Liver (tissue), 9 donors: ENCODE measurements around the gene CLIC6. TPM values are rescaled to one million over a fixed set of nuclear protein-coding genes. Genes with fewer than 3 reads are reported as not detected.

ENCODE experiments used
- DNase-seq: peaks from one replicate; pipeline ENCODE4 v3.0.0-alpha.2; 2017; ENCODE audit warnings: low spot score
- H3K27ac ChIP-seq, 2 donors: one replicate each; pipeline ENCODE4 v1.7.0; 2013; ENCODE audit warnings: inconsistent platforms in 2 of 2, low read length in 2 of 2, control low read depth in 1 of 2, low read depth in 1 of 2, mild to moderate bottlenecking in 1 of 2
- H3K27me3 ChIP-seq, 4 donors: one replicate each; pipeline versions ENCODE4 v1.6.1 to v1.7.0; 2013; ENCODE audit warnings: low read length in 3 of 4, inconsistent platforms in 1 of 4, mild to moderate bottlenecking in 1 of 4, moderate library complexity in 1 of 4; ENCODE audit not compliant: control insufficient read depth in 4 of 4, insufficient read depth in 4 of 4
- H3K36me3 ChIP-seq, 4 donors: one replicate each; pipeline versions ENCODE4 v1.6.1 to v1.7.0; 2013; ENCODE audit warnings: low read length in 3 of 4, mild to moderate bottlenecking in 3 of 4, low read depth in 1 of 4, moderate library complexity in 1 of 4; ENCODE audit not compliant: control insufficient read depth in 4 of 4, insufficient read depth in 3 of 4
- H3K4me1 ChIP-seq, 4 donors: one replicate each; pipeline versions ENCODE4 v1.6.1 to v1.7.0; 2013; ENCODE audit warnings: low read length in 3 of 4, mild to moderate bottlenecking in 3 of 4, moderate library complexity in 1 of 4; ENCODE audit not compliant: control insufficient read depth in 4 of 4, insufficient read depth in 4 of 4
- H3K4me3 ChIP-seq, 3 donors: one replicate each; pipeline versions ENCODE4 v1.6.1 to v1.7.0; 2013; ENCODE audit warnings: low read length in 3 of 3, control low read depth in 1 of 3, low read depth in 1 of 3, mild to moderate bottlenecking in 1 of 3
- H3K9ac ChIP-seq, 2 donors: one replicate each; pipeline ENCODE4 v1.7.0; 2013; ENCODE audit warnings: low read length in 2 of 2, mild to moderate bottlenecking in 2 of 2, moderate library complexity in 2 of 2, control low read depth in 1 of 2, low read depth in 1 of 2
- H3K9me3 ChIP-seq, 4 donors: one replicate each; pipeline versions ENCODE4 v1.6.1 to v1.7.0; 2013; ENCODE audit warnings: low read length in 3 of 4; ENCODE audit not compliant: control insufficient read depth in 4 of 4
- ATF3 ChIP-seq: IDR thresholded peaks from 2 replicates; pipeline ENCODE4 v1.6.1; 2016; ENCODE audit warnings: antibody characterized with exemption
- CTCF ChIP-seq: fragments of 150-350 bp; IDR thresholded peaks from 2 replicates; pipeline ENCODE4 v1.5.1; 2017; ENCODE audit warnings: improper control_type of control experiment, low read depth, low read length; ENCODE audit not compliant: missing input control
- EGR1 ChIP-seq, 2 donors: IDR thresholded peaks; 2 replicates each; pipeline ENCODE4 v1.6.1; 2016 to 2018; ENCODE audit warnings: antibody characterized with exemption in 2 of 2, low read depth in 2 of 2
- FOXA1 ChIP-seq: IDR thresholded peaks from 2 replicates; pipeline ENCODE4 v1.6.1; 2016; ENCODE audit warnings: antibody characterized with exemption
- FOXA2 ChIP-seq: IDR thresholded peaks from 2 replicates; pipeline ENCODE4 v1.6.1; 2016; ENCODE audit warnings: antibody characterized with exemption
- GABPA ChIP-seq, 2 donors: IDR thresholded peaks in 1 of 2; conservative IDR thresholded peaks in 1 of 2; 2 replicates each; pipeline ENCODE4 v1.6.1; 2016; ENCODE audit warnings: antibody characterized with exemption in 2 of 2, mild to moderate bottlenecking in 1 of 2, moderate library complexity in 1 of 2
- NR2F2 ChIP-seq: IDR thresholded peaks from 2 replicates; pipeline ENCODE4 v1.6.1; 2016; ENCODE audit warnings: antibody characterized with exemption
- RAD21 ChIP-seq, 2 donors: IDR thresholded peaks; 2 replicates each; pipeline ENCODE4 v1.6.1; 2016; ENCODE audit warnings: antibody characterized with exemption in 2 of 2, mild to moderate bottlenecking in 2 of 2
- REST ChIP-seq: IDR thresholded peaks from 2 replicates; pipeline ENCODE4 v1.6.1; 2016; ENCODE audit warnings: antibody characterized with exemption, mild to moderate bottlenecking
- RXRA ChIP-seq, 2 donors: IDR thresholded peaks; 2 replicates each; pipeline ENCODE4 v1.6.1; 2017 to 2018; ENCODE audit warnings: antibody characterized with exemption in 2 of 2, mild to moderate bottlenecking in 1 of 2
- SP1 ChIP-seq: IDR thresholded peaks from 2 replicates; pipeline ENCODE4 v1.6.1; 2018; ENCODE audit warnings: antibody characterized with exemption, mild to moderate bottlenecking
- TAF1 ChIP-seq: conservative IDR thresholded peaks from 2 replicates; pipeline ENCODE4 v1.6.1; 2016; ENCODE audit warnings: antibody characterized with exemption, mild to moderate bottlenecking
- YY1 ChIP-seq: IDR thresholded peaks from 2 replicates; pipeline ENCODE4 v1.6.1; 2016; ENCODE audit warnings: antibody characterized with exemption, mild to moderate bottlenecking
- WGBS: extraction: QIAGEN DNeasy Blood & Tissue Kit; methylation state at CpG from one replicate; pipeline ENCODE4 v1.1.7; 2013; 5-methylcytosine and 5-hydroxymethylcytosine counted together
- polyA plus RNA-seq, 2 donors: library from polyadenylated mRNA; stranded (reverse) in 1 of 2; unstranded in 1 of 2; fragments of 200-250 nt in 1 of 2; fragments of >200 nt in 1 of 2; fragmentation: Nextera tagmentation in 1 of 2; extraction: Ambion mirVana in 1 of 2; gene quantifications; one replicate each; pipeline versions ENCODE4 v1.2.1 to v1.2.3, GENCODE V29; 2013 to 2015
- total RNA-seq, 2 donors: library from RNA; depleted of rRNA; stranded (reverse); fragments of >200 nt; gene quantifications; one replicate each; pipeline ENCODE4 v1.2.3, GENCODE V29; 2014
- TF ChIP-seq, protein P1 (sequence below): IDR thresholded peaks from 2 replicates; pipeline ENCODE4 v1.6.1; 2016; ENCODE audit warnings: antibody characterized with exemption
- donor health status: healthy.
- donor health status: healthy.
- donor health status: healthy.
- donor health status: healthy.
- donor health status: healthy.

CLIC6 gene
- total and polyA plus RNA-seq, 4 donors: 0.05 to 0.59 (median 0.23) TPM

DNA sequence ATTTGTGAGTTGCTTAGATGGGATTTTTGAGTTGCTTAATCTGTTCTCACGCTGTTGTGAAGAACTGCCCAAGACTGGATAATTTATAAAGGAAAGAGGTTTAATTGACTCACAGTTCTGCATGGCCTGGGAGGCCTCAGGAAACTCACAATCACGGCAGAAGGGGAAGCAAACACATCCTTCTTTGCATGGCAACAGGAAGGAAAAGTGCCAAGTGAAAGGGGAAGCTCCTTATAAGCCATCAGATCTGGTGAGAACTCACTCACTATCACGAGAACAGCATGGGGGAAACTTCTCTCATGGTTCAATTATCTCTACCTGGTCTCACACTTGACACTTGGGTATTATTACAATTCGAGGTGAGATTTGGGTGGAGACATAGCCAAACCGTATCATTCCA is 10.3 kb downstream of the CLIC6 start:
- peaks cover 0 to 14% (median 3%) of the 10 kb centered on the region in 4 donors for H3K9me3 ChIP-seq
- H3K4me3 ChIP-seq: no peak overlapping the region
- no peak overlapping the region for H3K27ac ChIP-seq
- peaks cover 0 to 5% (median 0%) of the 10 kb centered on the region in 4 donors for H3K27me3 ChIP-seq
- no peaks in the 10 kb centered on the region for H3K4me1 ChIP-seq
- no peaks in the 10 kb centered on the region for H3K36me3 ChIP-seq
- DNase-seq: no peak
- WGBS: 54% methylated on average over 5 of the region's 5 CpGs
- no peak for TF ChIP-seq REST
- TF ChIP-seq ATF3: no peak
- TF ChIP-seq YY1: no peak
- TF ChIP-seq FOXA1: no peak
- no peak for TF ChIP-seq FOXA2
- no peak for TF ChIP-seq EGR1 (IDR thresholded peaks at IDR 0.05; ENCODE audit: low read depth in 2 of 2)
- TF ChIP-seq NR2F2: no peak
- TF ChIP-seq CTCF: no peak
- TF ChIP-seq SP1: no peak
- no peak for TF ChIP-seq RAD21 (IDR thresholded peaks at IDR 0.05)
- TF ChIP-seq RXRA (IDR thresholded peaks at IDR 0.05): no peak
- TF ChIP-seq GABPA (IDR thresholded peaks at IDR 0.05 in 1 of 2, conservative IDR thresholded peaks at IDR 0.05 in 1 of 2): no peak
- no peak for TF ChIP-seq TAF1
- TF ChIP-seq, protein P1, sequence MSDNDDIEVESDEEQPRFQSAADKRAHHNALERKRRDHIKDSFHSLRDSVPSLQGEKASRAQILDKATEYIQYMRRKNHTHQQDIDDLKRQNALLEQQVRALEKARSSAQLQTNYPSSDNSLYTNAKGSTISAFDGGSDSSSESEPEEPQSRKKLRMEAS: no peak
- no peak overlapping the region for H3K9ac ChIP-seq

- peaks cover 0 to 3% (median 1%) of the 10 kb centered on the region in 4 donors for H3K4me1 ChIP-seq
- no peak overlapping the region for H3K9ac ChIP-seq
- TF ChIP-seq SP1: no peak
- no peak overlapping the region for H3K27ac ChIP-seq
- DNase-seq: no peak
- no peaks in the 10 kb centered on the region for H3K36me3 ChIP-seq
- peaks cover 0 to 2% (median 0%) of the 10 kb centered on the region in 4 donors for H3K27me3 ChIP-seq
- WGBS: 48% methylated on average over 2 of the region's 2 CpGs
- peaks cover 0 to 14% (median 3%) of the 10 kb centered on the region in 4 donors for H3K9me3 ChIP-seq
- no peak overlapping the region for H3K4me3 ChIP-seq
Measured at GRCh38 chr21:34684174-34684876, 15.5 kb downstream of the CLIC6 start.
